NCI-H1092 treated with DMSO at 0.1 percent for 48 hours (cell line): ENCODE measurements around the gene CAPN10.
A peak's percentile ranks its signal among the peaks of the same experiment; 100 is the strongest.

Experiments
- DNase-seq: peaks from one replicate; lab custom pipeline; 2025; lab: John Stamatoyannopoulos, UW

The CAPN10 gene

GRCh38 chr2:240638512-240639160, 52.1 kb downstream of the CAPN10 start:
- no peak for DNase-seq

GRCh38 chr2:240639566-240639965, 53.0 kb downstream of the CAPN10 start:
- no peak for DNase-seq

GRCh38 chr2:240640939-240641338, 54.4 kb downstream of the CAPN10 start:
- peak; percentile 2 for DNase-seq

GRCh38 chr2:240642061-240642805, 55.7 kb downstream of the CAPN10 start:
- DNase-seq = no peak

GRCh38 chr2:240642806-240643092, 56.2 kb downstream of the CAPN10 start:
- DNase-seq = no peak

GRCh38 chr2:240643093-240643810, 56.7 kb downstream of the CAPN10 start:
- DNase-seq = no peak

GRCh38 chr2:240643811-240644150, 57.2 kb downstream of the CAPN10 start:
- DNase-seq = no peak

- DNase-seq = no peak
These were observed 57.7 kb downstream of the CAPN10 start for GRCh38 chr2:240644171-240644651.

- DNase-seq = no peak
These were observed 58.3 kb downstream of the CAPN10 start for GRCh38 chr2:240644859-240645301.

GRCh38 chr2:240645346-240645745, 58.8 kb downstream of the CAPN10 start:
- DNase-seq = no peak

GRCh38 chr2:240645801-240646175, 59.3 kb downstream of the CAPN10 start:
- no peak for DNase-seq

- DNase-seq = no peak
These were observed 59.8 kb downstream of the CAPN10 start for GRCh38 chr2:240646176-240646899.

GRCh38 chr2:240646900-240647502, 60.5 kb downstream of the CAPN10 start:
- no peak for DNase-seq

GRCh38 chr2:240647503-240648154, 61.1 kb downstream of the CAPN10 start:
- DNase-seq = no peak

GRCh38 chr2:240648155-240648649, 61.7 kb downstream of the CAPN10 start:
- DNase-seq = no peak
